Choroid plexus epithelial cell (primary cell): ENCODE measurements around the gene MAML2.

Experiments
- DNase-seq: peaks from one replicate; pipeline ENCODE4 v3.0.0-alpha.2; 2010; ENCODE audit warnings: low read depth
- H3K4me3 ChIP-seq: 2 replicates; pipeline ENCODE4 v1.5.1; 2011; ENCODE audit warnings: low read depth, mild to moderate bottlenecking, control low read depth, low read length, moderate library complexity
- CTCF ChIP-seq: conservative IDR thresholded peaks from 2 replicates; pipeline ENCODE4 v1.5.1; 2011; ENCODE audit warnings: low read depth, mild to moderate bottlenecking, control low read depth, inconsistent platforms, low read length, moderate library complexity

MAML2 gene

GRCh38 chr11:96054870-96055705 lies 287.9 kb downstream of the MAML2 start:
- DNase-seq: peak; percentile 73
- TF ChIP-seq CTCF: peak; percentile 65
- H3K4me3 ChIP-seq: no peak overlapping the region

- no peak overlapping the region for H3K4me3 ChIP-seq
- TF ChIP-seq CTCF: no peak
- DNase-seq: peak; percentile 53
Measured at GRCh38 chr11:96052921-96053651, 289.9 kb downstream of the MAML2 start.

- DNase-seq: no peak
- no peak overlapping the region for H3K4me3 ChIP-seq
- TF ChIP-seq CTCF: no peak
Measured at GRCh38 chr11:96051820-96052219, 291.2 kb downstream of the MAML2 start.

GRCh38 chr11:96050435-96051182 lies 292.4 kb downstream of the MAML2 start:
- H3K4me3 ChIP-seq: no peak overlapping the region
- DNase-seq: peak; percentile 97
- peak; percentile 31 for TF ChIP-seq CTCF

- TF ChIP-seq CTCF: no peak
- peak; percentile 73 for DNase-seq
- no peak overlapping the region for H3K4me3 ChIP-seq
Measured at GRCh38 chr11:96049426-96049825, 293.6 kb downstream of the MAML2 start.

GRCh38 chr11:96045622-96046456 lies 297.2 kb downstream of the MAML2 start:
- DNase-seq: peak; percentile 90
- peak; percentile 61 for TF ChIP-seq CTCF
- peak overlapping the region; percentile 40 for H3K4me3 ChIP-seq
